GM12878 (cell line): Measurements from ENCODE around the gene RSBN1L. TPM values are rescaled to one million over a fixed set of nuclear protein-coding genes. Genes with fewer than 3 reads are reported as not detected.

Experiments
- ATAC-seq: fragments of 200-7000 bp; cut with Tn5 transposase; 3 replicates; pipeline ENCODE4 v1.9.1; 2020; ENCODE audit warnings: mild to moderate bottlenecking, moderate library complexity
- BruUV-seq: library from RNA; stranded (reverse); fragments of 400-500 nt; replicated peaks from 2 replicates; lab custom pipeline; 2021; lab: Mats Ljungman, UMichigan
- CTCF ChIA-PET: fragments of 300-600 bp; sonication (Branson Sonifier 250); formaldehyde crosslinking; extraction: SDS; loops from one replicate; lab custom pipeline; 2021; ENCODE audit warnings: inconsistent platforms; lab: Yijun Ruan, JAX
- POLR2A ChIA-PET: fragments of 350-600 bp; formaldehyde crosslinking; extraction: SDS; loops from one replicate; lab custom pipeline; 2021; ENCODE audit warnings: inconsistent platforms; lab: Charles Lee
- RAD21 ChIA-PET: fragments of 300-600 bp; sonication (Branson Sonifier 250); formaldehyde crosslinking; loops from one replicate; lab custom pipeline; 2023; ENCODE audit warnings: antibody characterized with exemption; ENCODE audit not compliant: unreplicated experiment; lab: Charles Lee
- SMC1A ChIA-PET: fragments of 300-600 bp; sonication (Branson Sonifier 250); formaldehyde crosslinking; loops from one replicate; lab custom pipeline; 2023; ENCODE audit not compliant: unreplicated experiment, uncharacterized antibody; lab: Charles Lee
- DNase-seq: peaks from one replicate; pipeline ENCODE4 v3.0.0-alpha.2; 2011; ENCODE audit warnings: low read depth, low spot score
- FAIRE-seq: peaks from 3 replicates; lab custom pipeline; 2011; peaks lifted over from hg19 to GRCh38; lab: Jason Lieb, UNC
- H2AFZ ChIP-seq: 2 replicates; pipeline ENCODE4 v1.6.0; 2011; ENCODE audit warnings: low read depth, low read length, control low read depth; ENCODE audit not compliant: control insufficient read depth
- H3K27ac ChIP-seq: 2 replicates; pipeline ENCODE4 v1.5.1; 2011; ENCODE audit warnings: control low read depth; ENCODE audit not compliant: control insufficient read depth, insufficient read depth
- H3K27me3 ChIP-seq, 2 experiments: replicated peaks in 1 of 2; 2 replicates each; pipeline versions ENCODE4 v1.6.0 to v1.6.1; 2011; ENCODE audit warnings: low read length in 1 of 2; ENCODE audit not compliant: control insufficient read depth in 2 of 2, insufficient read depth in 2 of 2
- H3K36me3 ChIP-seq, 2 experiments: 2 replicates each; pipeline ENCODE4 v1.5.1; 2011; ENCODE audit warnings: low read length in 1 of 2; ENCODE audit not compliant: control insufficient read depth in 2 of 2, insufficient read depth in 2 of 2
- H3K4me1 ChIP-seq: 2 replicates; pipeline ENCODE4 v1.6.1; 2011; ENCODE audit warnings: mild to moderate bottlenecking, low read length, moderate library complexity, mixed read lengths; ENCODE audit not compliant: control insufficient read depth, insufficient read depth
- H3K4me2 ChIP-seq: 2 replicates; pipeline ENCODE4 v1.6.0; 2011; ENCODE audit warnings: control low read depth; ENCODE audit not compliant: control insufficient read depth, insufficient read depth
- H3K4me3 ChIP-seq: fragments of 200-600 bp; sonication (generic); 2 replicates; pipeline ENCODE4 v1.5.1; 2016
- H3K79me2 ChIP-seq: 2 replicates; pipeline ENCODE4 v1.6.0; 2011; ENCODE audit warnings: low read length; ENCODE audit not compliant: control insufficient read depth, insufficient read depth
- H3K9ac ChIP-seq: 2 replicates; pipeline ENCODE4 v1.8.0; 2011; ENCODE audit warnings: low read length, control low read depth, mixed read lengths; ENCODE audit not compliant: control insufficient read depth, insufficient read depth
- H3K9me3 ChIP-seq: replicated peaks from 3 replicates; pipeline ENCODE4 v1.5.1; 2011; ENCODE audit warnings: mild to moderate bottlenecking, low read length; ENCODE audit not compliant: control insufficient read depth, insufficient read depth
- H4K20me1 ChIP-seq: 2 replicates; pipeline ENCODE4 v1.6.0; 2011; ENCODE audit not compliant: control insufficient read depth, insufficient read depth
- ATF2 ChIP-seq: IDR thresholded peaks from 2 replicates; pipeline ENCODE4 v1.6.1; 2012; ENCODE audit warnings: low read length, inconsistent platforms
- BMI1 ChIP-seq: fragments of 450-650 bp; IDR thresholded peaks from 2 replicates; pipeline ENCODE4 v1.6.1; 2016; ENCODE audit warnings: mild to moderate bottlenecking, moderate library complexity, borderline replicate concordance
- CBX3 ChIP-seq: fragments of 200-600 bp; sonication (generic); IDR thresholded peaks from 2 replicates; pipeline ENCODE4 v1.6.1; 2016; ENCODE audit warnings: low read depth, borderline replicate concordance
- HCFC1 ChIP-seq: fragments of 150-350 bp; IDR thresholded peaks from 2 replicates; pipeline ENCODE4 v1.6.1; 2014; ENCODE audit warnings: low read length
- HDAC6 ChIP-seq: fragments of 200-600 bp; sonication (generic); IDR thresholded peaks from one replicate; pipeline ENCODE4 v1.8.0; 2017; ENCODE audit warnings: antibody characterized with exemption; ENCODE audit not compliant: unreplicated experiment
- MTA2 ChIP-seq: fragments of 450-650 bp; IDR thresholded peaks from 2 replicates; pipeline ENCODE4 v1.6.1; 2016; ENCODE audit warnings: low read depth, mild to moderate bottlenecking, moderate library complexity
- NFYB ChIP-seq: IDR thresholded peaks from 2 replicates; pipeline ENCODE4 v1.6.1; 2011; ENCODE audit warnings: low read depth, mild to moderate bottlenecking, low read length, improper control_type of control experiment, moderate library complexity; ENCODE audit not compliant: insufficient read depth
- RB1 ChIP-seq: fragments of 450-650 bp; formaldehyde crosslinking; IDR thresholded peaks from 2 replicates; pipeline ENCODE4 v1.6.1; 2017; ENCODE audit warnings: mild to moderate bottlenecking, borderline replicate concordance
- RELA ChIP-seq: fragments of 450-650 bp; IDR thresholded peaks from 2 replicates; pipeline ENCODE4 v1.8.0; 2014; ENCODE audit warnings: borderline replicate concordance; ENCODE audit not compliant: partially characterized antibody
- REST ChIP-seq: IDR thresholded peaks from 2 replicates; pipeline ENCODE4 v1.6.1; 2012; ENCODE audit warnings: mild to moderate bottlenecking, low read depth, low read length
- RUNX3 ChIP-seq: IDR thresholded peaks from 2 replicates; pipeline ENCODE4 v1.6.1; 2012; ENCODE audit warnings: low read length, inconsistent platforms
- SRF ChIP-seq, 2 experiments: IDR thresholded peaks; 2 replicates each; pipeline ENCODE4 v1.6.1; 2011; ENCODE audit warnings: low read depth in 2 of 2, low read length in 2 of 2, mild to moderate bottlenecking in 1 of 2, moderate library complexity in 1 of 2
- ZNF207 ChIP-seq: fragments of 450-650 bp; IDR thresholded peaks from 2 replicates; pipeline ENCODE4 v1.6.1; 2014; ENCODE audit warnings: antibody characterized with exemption, mild to moderate bottlenecking, borderline replicate concordance
- ZNF622 ChIP-seq: fragments of 450-650 bp; IDR thresholded peaks from 2 replicates; pipeline ENCODE4 v1.6.1; 2017; ENCODE audit warnings: mild to moderate bottlenecking, inconsistent platforms
- in situ Hi-C: fragments of 300-500 bp; cut with MboI; formaldehyde crosslinking; loops from 9 replicates; pipeline ENCODE4 v1.14.3; 2018; ENCODE audit warnings: mixed read lengths
- intact Hi-C: fragments of 100-400 bp; cut with micrococcal nuclease; formaldehyde crosslinking; loops from one replicate; pipeline ENCODE4 v1.14.2; 2022; ENCODE audit not compliant: unreplicated experiment
- polyA plus RNA-seq, 11 experiments: library from polyadenylated mRNA; depleted of rRNA in 4 of 11; unstranded in 6 of 11; stranded (reverse) in 5 of 11; fragments of >200 nt; fragmentation: Nextera tagmentation in 4 of 11; fragmentation: Illumina TruSeq in 1 of 11; extraction: Ambion mirVana in 4 of 11; extraction: Trizol in 1 of 11; gene quantifications; 1 replicate in 1 of 11; 2 replicates in 10 of 11; pipeline versions ENCODE4 v1.2.1 to v1.2.3, GENCODE V29; 2011 to 2016; ENCODE audit warnings: inconsistent platforms in 2 of 11, missing spikeins in 2 of 11, low read depth in 1 of 11
- total RNA-seq, 4 experiments: library from RNA; depleted of rRNA in 3 of 4; stranded (reverse); fragments of >200 nt in 3 of 4; fragmentation: Illumina TruSeq in 1 of 4; extraction: Trizol in 1 of 4; gene quantifications; 2 replicates each; pipeline versions ENCODE4 v1.2.1 to v1.2.3, GENCODE V29; 2013 to 2021

The RSBN1L gene
- total and polyA plus RNA-seq, 10 of the 15 experiments (the other 5 are each of a cell fraction or from before 2014, with no cell fraction given) = 4.5 to 23.7 (median 10.3) TPM

GRCh38 chr7:77664715-77665114 is 31.5 kb upstream of the RSBN1L start:
- FAIRE-seq = no peak
- no peak overlapping the region for H2AFZ ChIP-seq
- H3K4me1 ChIP-seq = no peaks in the 10 kb centered on the region
- ChIA-PET CTCF (interaction anchor here (1.1 to 2.7 kb wide), 5 partner anchors 9 to 95 kb away, joined by 3 to 19 read pairs (median 4); no protein-coding TSS in a partner anchor), SMC1A (interaction anchor here (1.1 to 1.2 kb wide), 3 partner anchors 13 to 95 kb away, joined by 3 to 5 read pairs (median 5); no protein-coding TSS in a partner anchor), POLR2A (interaction anchor here (0.6 kb wide), 1 partner anchor 15 kb away, joined by 3 read pairs; no protein-coding TSS in a partner anchor), RAD21 (no interaction called here)
- H3K27ac ChIP-seq = no peak overlapping the region
- no peaks in the 10 kb centered on the region for H4K20me1 ChIP-seq
- H3K9me3 ChIP-seq = no peaks in the 10 kb centered on the region
- in situ Hi-C loops = loop anchor here (10.0 kb wide), 1 partner anchor 370 kb away; no protein-coding TSS in a partner anchor
- no peaks in the 10 kb centered on the region for H3K27me3 ChIP-seq
- no peaks in the 10 kb centered on the region for H3K79me2 ChIP-seq
- no peaks in the 10 kb centered on the region for H3K36me3 ChIP-seq
- intact Hi-C loops = no loop called here
- H3K4me2 ChIP-seq = no peak overlapping the region
- H3K4me3 ChIP-seq = no peak overlapping the region
- TF ChIP-seq RUNX3 = no peak
- no TSS peak for BruUV-seq
- DNase-seq = no peak
- no peak for ATAC-seq
- no peak overlapping the region for H3K9ac ChIP-seq

- no peak for ATAC-seq
- POLR2A ChIA-PET = interaction anchor here (0.5 to 0.6 kb wide), 3 partner anchors 15 to 129 kb away, joined by 3 to 7 read pairs (median 6); no protein-coding TSS in a partner anchor
- Histone ChIP-seq H3K36me3 (no peaks in the 10 kb centered on the region), H3K4me1 (no peaks in the 10 kb centered on the region), H3K9ac (no peak overlapping the region), H3K9me3 (no peaks in the 10 kb centered on the region), H3K27ac (no peak overlapping the region), H3K27me3 (no peaks in the 10 kb centered on the region), H4K20me1 (no peaks in the 10 kb centered on the region), H2AFZ (no peak overlapping the region), H3K79me2 (no peaks in the 10 kb centered on the region), H3K4me2 (no peak overlapping the region), H3K4me3 (no peak overlapping the region)
- no peak for FAIRE-seq
- RAD21 ChIA-PET = no interaction called here
- in situ Hi-C loops = loop anchor here (10.0 kb wide), 1 partner anchor 370 kb away; no protein-coding TSS in a partner anchor
- DNase-seq = no peak
- CTCF ChIA-PET = interaction anchor here (1.1 to 2.7 kb wide), 4 partner anchors 10 to 94 kb away, joined by 3 to 19 read pairs (median 4); no protein-coding TSS in a partner anchor
- SMC1A ChIA-PET = interaction anchor here (1.1 to 1.2 kb wide), 3 partner anchors 13 to 95 kb away, joined by 3 to 5 read pairs (median 5); no protein-coding TSS in a partner anchor
- intact Hi-C loops = no loop called here
- BruUV-seq = no TSS peak
- no peak for TF ChIP-seq HDAC6
- no peak for TF ChIP-seq CBX3
- no peak for TF ChIP-seq REST
- TF ChIP-seq ZNF622 = no peak
- TF ChIP-seq BMI1 = no peak
- no peak for TF ChIP-seq ATF2
- no peak for TF ChIP-seq HCFC1
- no peak for TF ChIP-seq MTA2
- TF ChIP-seq RELA = no peak
- no peak for TF ChIP-seq NFYB
- TF ChIP-seq RB1 = no peak
- TF ChIP-seq ZNF207 = no peak
- TF ChIP-seq SRF (IDR thresholded peaks at IDR 0.05; ENCODE audit: low read depth in 2 of 2, low read length in 2 of 2) = no peak
Measured at GRCh38 chr7:77665161-77665560, 31.1 kb upstream of the RSBN1L start.
